HUDEP-2 (cell line): ENCODE results near the gene TAGLN2.

ENCODE experiments used
- DNase-seq, 76 experiments: peaks; one replicate each; lab custom pipeline; 2025; ENCODE audit not compliant: unreplicated experiment in 76 of 76; lab: John Stamatoyannopoulos, UW

The TAGLN2 gene

DNA sequence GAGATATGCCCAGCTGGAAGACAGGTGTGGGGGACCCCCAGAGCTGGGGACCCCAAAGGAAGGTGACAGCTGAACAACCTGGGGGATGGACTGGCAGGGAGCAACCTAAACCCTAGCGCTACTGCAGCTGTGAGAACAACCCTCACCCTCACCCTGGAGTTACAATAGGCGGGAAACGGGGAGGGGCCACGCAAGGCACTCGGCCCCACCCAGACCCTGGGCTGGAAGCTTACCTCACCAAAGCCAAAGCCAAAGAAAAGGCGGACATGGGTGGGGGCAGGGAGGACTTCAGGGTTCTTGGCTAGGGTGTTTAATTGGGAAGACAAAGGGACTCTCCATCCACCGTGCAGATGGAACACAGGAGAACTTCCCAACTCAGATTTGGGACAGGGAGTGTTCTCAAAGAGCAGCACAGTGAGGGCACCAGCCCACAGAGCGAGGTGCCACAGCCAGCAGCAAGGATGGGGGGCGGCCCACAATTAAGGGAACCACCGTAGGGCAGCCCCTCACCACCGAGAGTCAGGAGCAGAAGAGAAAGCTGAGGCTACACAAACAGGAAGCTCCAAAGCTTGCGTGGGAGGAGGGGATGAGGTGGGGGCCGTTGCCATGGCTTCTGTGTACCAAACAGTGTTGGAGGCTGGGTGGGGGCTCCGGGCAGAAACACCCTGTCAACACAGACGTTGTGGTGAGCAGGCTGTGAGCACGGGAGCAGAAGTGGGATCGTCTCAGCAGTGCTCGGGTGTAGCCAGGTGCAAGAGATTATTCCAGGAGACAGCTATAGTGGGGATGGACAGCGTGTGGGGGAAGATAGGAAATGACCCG lies 1.9 kb downstream of the TAGLN2 start:
- peak in 71 of 76 experiments; percentile 12 to 84 (median 64) for DNase-seq

DNA sequence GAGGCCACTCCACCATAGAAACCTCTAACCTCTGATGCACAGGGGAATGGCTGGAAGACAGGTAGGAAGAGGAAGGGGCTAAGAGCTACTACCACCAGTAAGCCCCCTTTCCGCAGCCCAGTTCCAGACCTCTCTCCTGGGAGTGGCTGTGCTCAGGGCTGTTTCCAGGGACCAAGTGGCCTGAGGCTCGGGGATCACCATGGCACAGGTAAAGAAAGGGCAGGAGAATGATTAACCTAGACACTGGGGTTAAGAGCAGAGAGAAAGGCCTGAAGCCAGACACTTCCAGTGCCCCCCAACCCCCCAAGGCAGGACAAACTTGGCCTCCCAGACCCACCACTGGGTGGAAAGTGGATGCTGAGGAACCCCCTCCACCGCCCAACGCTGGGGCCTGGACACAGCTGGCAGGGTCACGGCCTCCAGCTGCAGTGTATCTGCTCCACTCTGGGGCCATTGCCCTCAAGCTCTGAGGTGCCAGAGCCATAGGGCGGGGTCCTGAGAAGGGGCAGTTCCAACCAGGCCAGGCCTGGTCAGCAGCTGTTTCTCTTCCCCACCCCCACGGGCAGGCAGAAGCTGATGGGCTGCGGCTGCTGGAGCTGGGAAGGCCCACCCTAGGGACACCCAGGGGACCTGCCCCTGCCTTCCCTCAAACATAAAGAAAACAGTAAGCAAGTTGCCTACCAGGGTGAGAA lies 2.6 kb downstream of the TAGLN2 start:
- DNase-seq, result peak in 5 of 76 experiments; percentile 10 to 24 (median 20)

GRCh38 chr1:159921700-159922504 lies 3.4 kb downstream of the TAGLN2 start:
- DNase-seq, result peak in 38 of 76 experiments; percentile 7 to 65 (median 34)

- DNase-seq, result no peak
Observed at GRCh38 chr1:159921251-159921650, 4.1 kb downstream of the TAGLN2 start.

DNA sequence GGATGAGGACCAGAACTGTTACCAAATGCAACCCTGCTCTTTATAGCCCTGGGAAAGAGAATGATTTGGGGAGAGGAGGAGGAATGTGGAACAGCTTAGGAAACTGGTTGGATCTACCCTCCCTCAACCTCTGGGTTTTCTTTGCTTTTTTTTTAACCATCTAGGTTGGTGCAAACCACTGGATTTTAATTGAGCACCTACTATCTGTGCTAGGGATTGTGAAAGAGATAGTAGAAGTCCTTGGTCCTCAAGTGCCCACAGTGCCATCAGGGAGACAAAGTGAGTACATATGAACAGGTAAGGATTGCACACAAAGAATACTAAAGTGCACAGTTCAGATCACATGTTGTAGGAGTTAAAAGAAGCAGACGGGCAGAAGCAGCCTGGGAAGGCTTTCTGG lies 4.7 kb downstream of the TAGLN2 start:
- no peak for DNase-seq

GRCh38 chr1:159920202-159920601 lies 5.1 kb downstream of the TAGLN2 start:
- DNase-seq, result no peak

DNA sequence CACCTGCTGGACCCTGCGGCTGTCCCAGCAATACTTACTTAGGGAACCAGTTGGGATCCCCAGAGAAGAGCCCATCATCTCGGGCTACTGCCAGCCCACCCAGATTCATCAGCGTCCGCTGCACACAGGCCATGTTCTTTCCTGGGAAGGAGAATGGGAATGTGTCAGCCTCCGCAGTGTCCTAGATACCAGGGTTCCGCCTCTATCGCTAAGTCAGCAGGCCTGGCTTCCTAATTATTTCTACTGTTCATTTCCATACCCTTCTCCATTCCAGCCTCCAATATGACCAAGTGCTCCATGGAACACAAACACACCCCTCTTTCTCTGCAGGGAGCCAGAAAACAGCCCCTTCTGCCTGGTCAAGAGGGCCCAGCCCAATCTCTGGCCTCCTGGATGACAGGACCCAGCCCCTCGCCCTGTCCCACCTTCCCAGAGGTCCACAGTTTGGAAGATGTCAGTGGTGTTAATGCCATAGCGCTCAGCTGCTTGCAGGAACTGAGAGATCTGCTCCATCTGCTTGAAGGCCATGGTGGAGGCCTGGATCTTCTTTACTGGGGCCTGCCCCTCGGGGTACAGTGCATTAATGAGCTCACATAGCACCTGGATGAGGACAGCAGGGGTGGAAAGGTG lies 6.0 kb downstream of the TAGLN2 start:
- DNase-seq, result no peak

DNA sequence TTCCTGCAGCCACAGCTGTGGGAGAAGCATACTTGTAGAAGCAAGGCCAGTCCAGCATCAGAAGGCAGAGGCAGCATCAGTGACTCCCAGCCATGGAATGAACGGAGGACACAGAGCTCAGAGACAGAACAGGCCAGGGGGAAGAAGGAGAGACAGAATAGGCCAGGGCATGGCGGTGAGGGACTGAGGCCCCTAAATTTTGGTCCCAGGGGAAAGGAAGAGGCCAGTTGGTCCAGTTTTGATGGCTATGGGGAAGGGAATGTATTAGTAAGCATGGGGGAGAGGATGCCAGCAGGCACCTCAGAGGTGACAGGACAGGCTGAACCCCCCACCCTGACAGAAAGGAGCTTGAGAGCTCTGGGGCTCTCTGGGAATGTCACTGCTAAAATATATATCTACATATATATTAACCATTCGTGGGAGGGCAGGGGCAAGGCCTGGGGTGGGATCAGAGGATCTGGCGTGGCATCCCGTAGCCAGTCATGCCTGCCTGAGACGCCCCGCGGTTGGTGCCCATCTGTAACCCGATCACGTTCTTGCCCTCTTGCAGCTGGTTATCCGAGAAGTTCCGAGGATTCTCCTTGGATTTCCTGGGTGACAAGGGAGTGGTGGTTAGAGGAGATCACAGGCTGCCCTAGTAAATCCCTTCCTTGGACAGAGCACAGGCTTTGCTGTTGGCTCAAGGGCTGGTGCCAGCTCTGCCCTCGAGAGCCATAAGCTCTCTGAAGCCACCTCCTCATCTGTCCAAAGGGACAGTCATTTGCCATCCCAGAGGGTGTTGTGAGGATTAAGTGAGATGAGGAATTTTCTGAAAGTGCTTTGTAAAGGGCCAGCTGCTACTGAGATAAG lies 6.7 kb downstream of the TAGLN2 start:
- no peak for DNase-seq

DNA sequence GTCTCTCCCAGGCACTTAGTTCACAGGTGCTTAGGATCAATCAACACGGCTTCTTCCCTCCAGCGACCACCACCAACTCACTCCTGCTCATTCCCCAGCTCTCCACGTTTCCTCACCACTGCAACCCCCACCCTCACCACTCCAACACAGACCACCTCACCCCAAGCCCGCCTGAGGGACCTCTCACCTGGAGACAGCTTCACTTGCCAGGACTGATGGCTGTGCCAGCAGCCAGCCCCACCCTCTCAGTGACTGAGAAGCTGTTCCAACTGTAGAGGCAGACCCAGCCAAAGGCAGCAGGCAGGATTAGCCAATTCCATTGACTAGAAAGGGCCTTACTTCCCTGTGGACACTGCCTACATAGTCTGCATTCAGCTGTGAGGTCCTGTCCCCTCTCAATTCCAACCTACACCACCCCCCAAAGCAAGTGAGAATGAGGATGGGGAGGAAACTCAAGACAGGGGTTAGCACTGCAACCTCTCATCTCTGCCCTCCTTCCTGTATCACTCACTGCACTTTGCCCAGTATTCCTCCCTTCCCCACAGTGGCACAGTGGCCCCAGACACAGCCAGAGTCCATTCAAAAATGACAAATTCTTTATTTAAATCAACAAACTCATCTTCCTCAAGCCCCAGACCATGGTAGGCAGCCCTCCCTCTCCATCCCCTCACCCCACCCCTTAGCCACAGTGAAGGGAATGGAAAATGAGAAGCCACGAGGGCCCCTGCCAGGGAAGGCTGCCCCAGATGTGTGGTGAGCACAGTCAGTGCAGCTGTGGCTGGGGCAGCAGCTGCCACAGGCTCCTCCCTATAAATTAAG lies 7.6 kb downstream of the TAGLN2 start:
- peak in 1 of 76 experiments; percentile 3 for DNase-seq

DNA sequence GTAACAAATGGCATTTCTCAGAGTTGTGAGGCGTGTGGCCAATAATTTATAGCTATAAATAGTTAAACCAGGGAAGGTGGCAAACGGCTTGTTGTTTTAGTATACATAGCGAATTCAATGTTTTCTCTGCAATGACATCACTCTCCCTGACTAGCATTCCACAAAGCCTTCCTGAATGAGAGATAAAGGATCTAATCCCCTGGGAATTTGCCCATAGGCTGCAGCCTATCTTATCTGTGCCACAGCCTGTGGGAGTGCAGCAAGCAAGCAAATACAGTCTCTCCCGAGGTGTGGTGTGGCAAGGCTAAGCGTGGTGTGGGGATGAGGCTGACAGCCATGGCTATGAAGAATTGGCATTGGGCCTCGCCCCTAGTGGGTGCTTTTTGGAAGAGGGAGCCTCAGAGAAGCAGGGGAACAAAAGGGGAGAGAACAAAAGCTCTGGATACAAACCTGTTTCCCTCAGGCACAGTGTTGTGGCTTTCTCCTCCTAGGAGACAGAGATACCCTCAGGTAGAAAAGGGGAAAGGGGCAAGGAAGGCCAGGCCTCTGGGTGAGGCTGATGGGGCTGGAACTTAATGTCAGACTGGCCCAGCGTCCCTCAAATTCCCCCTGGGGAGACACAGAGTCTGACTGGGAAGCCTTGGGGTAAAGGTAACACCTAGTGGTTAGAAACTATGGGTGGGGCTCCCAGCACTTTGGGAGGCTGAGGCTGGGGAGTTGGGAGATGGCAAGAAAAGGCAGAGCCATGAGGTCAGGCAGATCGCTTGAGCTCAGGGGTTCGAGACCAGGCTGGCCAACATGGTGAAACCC lies 8.9 kb downstream of the TAGLN2 start:
- DNase-seq, result peak in 11 of 76 experiments; percentile 9 to 27 (median 15)

GRCh38 chr1:159915571-159916241 lies 9.6 kb downstream of the TAGLN2 start:
- peak in 1 of 76 experiments; percentile 13 for DNase-seq

DNA sequence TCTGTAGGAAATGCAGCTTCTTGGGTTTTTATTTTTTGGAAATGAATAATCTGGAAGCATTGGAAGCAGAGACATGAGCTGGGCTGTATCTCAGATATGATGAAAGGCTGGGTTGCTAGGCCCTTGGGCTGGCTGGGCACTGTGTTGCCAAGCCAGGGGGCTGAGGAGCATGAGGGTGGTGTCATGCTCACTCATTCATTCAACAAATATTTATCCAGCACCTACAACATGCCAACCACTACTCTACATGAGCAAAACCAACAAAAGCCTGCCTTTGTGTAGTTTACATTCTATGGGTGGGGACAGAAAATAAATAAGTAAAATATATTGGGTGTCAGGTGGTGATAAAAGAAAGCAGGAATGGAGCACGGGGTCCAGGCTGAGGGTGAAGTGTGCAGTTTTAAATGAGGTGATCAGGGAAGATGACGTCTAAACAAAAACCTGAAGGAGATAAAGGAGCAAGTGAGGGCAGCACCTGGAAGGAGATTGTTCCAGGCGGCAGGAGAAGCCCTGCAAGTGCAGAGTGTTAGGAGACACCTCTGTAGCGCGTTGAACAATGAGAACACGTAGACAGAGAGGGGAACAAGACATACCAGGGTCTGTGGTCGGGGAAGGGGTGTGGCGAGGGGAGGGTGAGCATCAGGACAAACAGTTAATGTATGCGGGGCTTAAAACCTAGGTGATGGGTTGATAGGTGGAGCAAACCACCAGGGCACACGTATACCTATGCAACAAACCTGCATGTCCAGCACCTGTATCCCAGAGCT lies 10.9 kb downstream of the TAGLN2 start:
- no peak for DNase-seq

DNA sequence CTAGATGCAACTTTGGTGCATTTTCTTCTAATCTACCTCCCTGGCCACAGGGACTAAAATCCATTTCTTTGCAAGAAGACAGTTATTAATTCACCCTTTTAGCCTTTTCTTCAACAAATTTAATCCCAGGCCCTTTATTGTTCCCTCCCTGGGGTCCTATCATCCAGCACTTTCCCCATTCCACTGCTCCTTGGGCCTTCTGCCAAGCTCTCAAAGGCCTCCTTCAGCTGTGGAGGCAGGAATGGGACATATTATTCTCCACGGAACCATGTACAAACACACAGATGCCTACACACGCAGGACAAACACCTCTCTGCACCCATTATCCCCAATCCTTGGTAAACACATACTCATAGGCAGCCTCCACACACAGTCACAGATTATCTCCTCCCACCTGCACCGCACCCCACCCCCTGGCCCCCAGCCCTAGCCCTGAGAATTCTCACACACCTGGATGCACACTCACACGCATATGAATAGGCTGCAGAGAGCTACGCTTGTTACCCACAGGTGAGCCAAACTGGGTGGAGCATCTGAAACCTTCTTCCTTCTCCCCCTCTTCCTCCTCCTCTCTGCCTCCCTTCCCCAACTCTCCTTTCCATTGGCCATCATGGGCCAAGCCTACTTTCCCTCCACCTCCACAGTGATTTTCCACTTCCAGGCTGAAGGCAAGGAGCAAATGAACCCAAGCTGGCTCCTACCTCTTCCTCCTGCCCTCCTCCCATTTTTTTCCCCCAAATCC lies 11.7 kb downstream of the TAGLN2 start:
- DNase-seq, result no peak

GRCh38 chr1:159911326-159912070 lies 13.8 kb downstream of the TAGLN2 start:
- DNase-seq, result peak in 2 of 76 experiments; percentile 8 to 45
